NCI-H1105 treated with DMSO at 0.1 percent for 48 hours (cell line): ENCODE results near the gene CGNL1.

Experiments used
- DNase-seq: peaks from one replicate; lab custom pipeline; 2025; lab: John Stamatoyannopoulos, UW

CGNL1 gene

DNA sequence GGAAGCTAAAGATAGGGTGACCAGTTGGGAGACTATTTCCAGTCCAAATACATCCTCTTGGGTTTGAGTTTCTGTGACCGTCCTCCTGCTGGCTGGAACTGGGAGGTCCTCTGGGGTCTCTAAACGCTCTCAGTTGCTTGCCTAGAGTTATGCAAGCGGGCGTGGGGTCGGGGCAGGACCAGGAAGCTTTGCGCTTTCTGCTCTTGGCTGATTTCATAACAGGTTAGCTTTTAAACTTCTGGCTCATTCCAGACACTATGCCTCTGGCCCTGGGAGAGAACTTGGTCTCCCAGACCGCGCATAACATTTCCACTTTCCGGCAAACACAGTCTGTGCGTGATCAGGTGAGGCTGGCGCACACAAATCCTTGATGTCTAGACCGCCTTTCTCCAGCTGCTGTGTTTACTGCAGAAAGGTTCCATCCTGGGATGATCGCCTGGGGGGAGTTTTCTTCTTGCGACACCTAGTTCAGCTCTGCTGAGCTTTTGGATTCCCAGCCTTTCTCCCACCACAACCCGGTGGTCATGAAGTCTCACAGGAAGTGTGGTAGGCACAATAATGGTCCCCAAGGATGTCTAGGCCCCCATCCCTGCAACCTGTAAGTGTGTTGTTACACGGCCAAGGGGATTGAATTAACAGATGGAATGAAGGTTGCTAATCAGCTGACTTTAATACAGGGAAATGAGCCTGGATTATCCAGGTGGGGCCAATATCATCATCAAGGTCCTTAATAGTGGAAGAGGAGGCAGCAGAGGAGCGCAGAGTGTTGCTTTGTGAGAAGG, 23.6 kb upstream of the CGNL1 start:
- no peak for DNase-seq

- DNase-seq: no peak
Measured at GRCh38 chr15:57353317-57353804, 22.9 kb upstream of the CGNL1 start.

- no peak for DNase-seq
Measured at GRCh38 chr15:57354436-57355123, 21.7 kb upstream of the CGNL1 start.

DNA sequence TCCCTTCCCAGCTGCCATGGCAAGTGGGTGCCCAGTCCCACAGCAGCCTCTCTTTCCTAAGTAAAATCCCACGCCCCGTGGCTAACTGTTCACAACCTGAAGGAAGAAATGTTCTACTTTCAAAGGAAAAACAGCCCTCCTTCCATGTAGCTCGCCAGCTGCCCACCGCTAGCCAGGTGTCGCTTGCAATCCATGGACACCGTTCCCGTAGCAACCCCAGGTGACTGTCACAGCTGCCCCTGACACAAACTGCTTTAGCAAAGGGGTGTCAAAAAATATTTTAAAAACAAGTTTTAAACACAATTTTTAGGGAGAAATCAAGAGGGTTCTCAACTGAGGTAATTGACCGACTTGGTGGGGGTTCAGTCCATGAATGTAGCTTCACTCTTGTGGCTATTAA, 21.0 kb upstream of the CGNL1 start:
- peak; percentile 35 for DNase-seq

- DNase-seq: no peak
Measured at GRCh38 chr15:57356178-57356577, 20.1 kb upstream of the CGNL1 start.

GRCh38 chr15:57356636-57357035, 19.7 kb upstream of the CGNL1 start:
- no peak for DNase-seq

DNA sequence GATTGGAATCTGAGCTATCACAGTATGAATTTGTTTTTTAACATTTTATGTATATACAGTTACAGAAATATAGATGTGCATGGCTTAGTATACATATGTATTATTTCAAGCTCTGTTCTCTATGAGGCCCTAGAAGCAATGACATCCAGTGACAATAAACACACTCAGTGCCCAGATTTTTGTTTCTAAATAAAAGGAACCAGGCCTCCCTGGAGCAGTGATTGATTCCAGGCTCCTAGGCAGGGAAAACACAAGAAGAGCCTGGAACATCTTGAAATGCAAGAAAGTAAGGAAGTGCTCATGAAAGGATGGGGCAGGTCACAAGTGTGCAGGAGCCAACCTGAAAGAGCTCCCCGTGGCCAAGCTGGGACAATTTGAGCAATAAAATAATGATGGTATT, 18.5 kb upstream of the CGNL1 start:
- DNase-seq: no peak

DNA sequence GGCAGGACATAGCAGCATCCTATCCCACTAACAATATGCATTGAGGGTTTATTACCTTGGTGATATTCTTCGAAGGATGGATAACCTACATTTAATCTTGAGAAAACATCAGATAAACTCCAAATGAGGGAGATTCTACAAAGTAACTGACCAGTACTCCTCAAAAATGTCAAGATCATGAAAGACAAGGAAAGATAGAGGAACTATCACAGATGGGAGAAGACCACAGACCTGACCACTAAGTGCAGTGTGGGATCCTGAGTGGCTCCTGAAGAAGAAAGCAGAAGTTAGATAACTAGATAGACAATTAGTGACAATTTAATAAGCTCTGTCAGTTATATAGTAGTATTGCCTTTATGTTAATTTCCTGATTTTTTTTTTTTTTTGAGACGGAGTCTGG, 17.7 kb upstream of the CGNL1 start:
- DNase-seq: no peak

- no peak for DNase-seq
Measured at GRCh38 chr15:57363661-57364060, 12.6 kb upstream of the CGNL1 start.

GRCh38 chr15:57364282-57365007, 11.9 kb upstream of the CGNL1 start:
- no peak for DNase-seq

GRCh38 chr15:57367556-57367955, 8.7 kb upstream of the CGNL1 start:
- DNase-seq: no peak

- no peak for DNase-seq
Measured at GRCh38 chr15:57370929-57371328, 5.4 kb upstream of the CGNL1 start.

GRCh38 chr15:57373251-57373881, 2.9 kb upstream of the CGNL1 start:
- no peak for DNase-seq

DNA sequence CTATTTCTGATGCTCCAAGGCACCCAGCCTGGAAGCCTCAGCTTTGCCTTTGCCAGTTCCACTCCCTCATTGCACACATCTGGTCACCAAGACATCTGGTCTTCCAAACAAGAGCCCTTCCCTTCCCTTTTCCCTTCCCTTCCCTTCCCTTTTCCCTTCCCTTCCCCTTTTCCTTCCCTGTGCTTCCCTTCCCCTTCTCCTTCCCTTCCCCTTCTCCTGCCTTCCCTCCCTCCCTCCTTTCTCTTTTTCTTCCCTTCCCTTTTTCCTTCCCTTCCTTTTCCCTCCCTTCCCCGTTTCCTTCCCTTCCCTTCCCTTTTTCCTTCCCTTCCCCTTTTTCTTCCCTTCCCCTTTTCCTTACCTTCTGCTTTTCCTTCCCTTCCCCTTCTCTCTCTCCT, 2.4 kb upstream of the CGNL1 start:
- no peak for DNase-seq

- DNase-seq: peak; percentile 34
Measured at GRCh38 chr15:57376696-57377477, 582 bp downstream of the CGNL1 start.

GRCh38 chr15:57377478-57377847, 1.2 kb downstream of the CGNL1 start:
- DNase-seq: peak; percentile 27

DNA sequence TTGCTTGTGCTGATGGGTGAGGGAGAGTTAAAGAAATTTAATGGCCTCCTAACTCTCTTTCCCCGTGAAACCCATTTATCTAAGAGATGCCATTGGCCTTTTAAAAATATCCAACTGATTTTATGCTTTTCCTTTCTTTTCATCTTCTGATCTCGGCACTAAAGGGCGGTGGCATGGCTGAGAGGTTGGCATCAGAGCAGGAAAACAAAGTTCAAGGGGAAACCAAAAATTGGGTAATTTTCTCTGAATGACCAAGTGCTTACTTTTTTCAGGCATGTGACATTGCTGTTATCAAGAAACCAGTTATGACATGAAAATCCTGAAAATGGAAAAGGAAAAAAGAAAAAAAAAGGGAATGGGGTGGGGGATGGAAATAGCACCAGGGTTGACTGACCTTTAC, 3.2 kb downstream of the CGNL1 start:
- DNase-seq: no peak

DNA sequence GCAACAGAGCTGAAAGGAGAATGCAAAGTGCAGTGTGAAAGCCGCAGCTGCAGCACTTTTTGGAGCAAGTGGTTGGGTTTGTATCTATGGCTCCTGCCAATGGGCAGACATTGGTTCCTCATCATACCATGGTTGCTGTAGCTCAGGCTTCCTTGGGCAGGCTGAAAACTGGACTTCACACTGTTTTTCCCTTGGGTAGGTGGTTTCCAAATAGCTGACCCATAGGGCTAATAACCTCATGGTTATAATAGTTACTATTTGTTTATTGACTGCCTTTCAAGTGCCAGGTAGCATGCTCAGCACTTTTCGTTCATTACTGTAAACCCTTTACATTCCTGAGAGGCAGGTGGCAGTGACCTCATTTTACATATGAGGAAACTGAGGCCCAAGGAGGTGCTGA, 4.5 kb downstream of the CGNL1 start:
- DNase-seq: no peak

DNA sequence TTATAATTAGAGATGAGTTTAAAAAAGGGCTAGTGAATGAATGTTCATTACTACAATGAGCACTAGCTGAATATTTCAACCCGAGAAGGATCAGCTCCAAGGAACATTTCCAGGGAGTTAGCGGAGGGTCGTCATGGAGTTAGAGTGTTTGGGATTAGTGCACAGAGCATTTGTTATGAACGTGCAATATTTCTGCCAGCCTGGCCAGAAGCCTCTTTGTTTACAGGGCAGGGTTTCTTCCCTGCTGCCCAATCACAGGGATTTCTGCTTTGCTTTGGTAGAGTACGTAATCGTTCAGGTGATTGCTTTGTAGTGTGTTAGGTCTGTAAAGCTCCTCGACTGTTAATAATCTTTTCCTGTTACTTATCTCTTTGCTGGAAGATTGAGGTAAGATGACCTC, 5.9 kb downstream of the CGNL1 start:
- peak; percentile 34 for DNase-seq

DNA sequence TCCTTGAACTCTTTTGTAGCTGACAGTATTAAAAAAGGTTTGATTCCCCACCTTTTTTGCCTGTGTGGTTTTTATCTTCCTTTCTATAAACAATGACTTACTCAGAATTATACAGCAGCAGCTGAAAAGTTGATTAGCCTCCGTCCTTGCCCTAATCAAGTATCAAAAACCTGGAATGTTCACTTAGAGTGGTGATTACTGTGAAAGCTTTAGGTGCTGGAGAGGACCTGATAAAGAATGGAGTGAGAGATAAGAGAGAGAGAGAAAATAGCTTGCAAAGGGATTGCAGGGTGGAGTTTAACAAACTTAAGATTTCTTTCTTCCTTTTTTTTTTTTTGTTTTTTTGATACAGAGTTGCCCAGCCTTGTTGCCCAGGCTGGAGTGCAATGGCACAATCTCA, 6.7 kb downstream of the CGNL1 start:
- DNase-seq: no peak

GRCh38 chr15:57384024-57384423, 7.7 kb downstream of the CGNL1 start:
- DNase-seq: no peak

DNA sequence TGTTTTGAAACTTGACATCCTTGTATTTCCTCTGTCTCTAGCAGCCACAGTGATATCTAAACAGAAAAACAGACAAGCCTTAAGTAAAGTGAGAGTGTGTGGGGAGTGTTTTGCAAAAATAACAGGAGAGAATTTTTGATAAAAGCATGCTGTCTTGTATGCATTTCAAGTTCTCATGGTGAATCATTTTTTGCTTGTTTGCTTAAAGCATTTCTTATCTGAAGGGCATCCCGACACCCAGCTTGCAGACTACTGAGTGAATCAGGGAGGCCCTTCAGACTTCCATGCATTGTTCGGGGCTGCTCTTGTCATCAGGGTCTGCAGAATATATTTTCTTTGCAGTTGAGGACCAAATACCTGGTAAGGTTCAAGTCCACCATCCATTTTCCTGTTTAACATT, 8.5 kb downstream of the CGNL1 start:
- DNase-seq: no peak
